BJ (cell line): Measurements from ENCODE around the gene COL23A1. TPM values are rescaled to one million over a fixed set of nuclear protein-coding genes. Genes with fewer than 3 reads are reported as not detected.
"Not testable (repeated sequence)": the region's sequence is repeated elsewhere in the genome, so short reads cannot be mapped to it uniquely, and the experiment has no call there.

ENCODE experiments used
- CTCF ChIA-PET: fragments of 350-600 bp; formaldehyde crosslinking; extraction: SDS; loops from one replicate; lab custom pipeline; 2021; ENCODE audit warnings: antibody characterized with exemption, inconsistent platforms; lab: Yijun Ruan, JAX
- POLR2A ChIA-PET: fragments of 300-600 bp; sonication (Branson Sonifier 250); formaldehyde crosslinking; extraction: SDS; loops from one replicate; lab custom pipeline; 2021; ENCODE audit warnings: antibody characterized with exemption; lab: Charles Lee
- DNase-seq: peaks from one replicate; pipeline ENCODE4 v3.0.0-alpha.2; 2011; ENCODE audit warnings: low read depth
- H3K27me3 ChIP-seq: 2 replicates; pipeline ENCODE4 v1.6.0; 2011; ENCODE audit warnings: low read length; ENCODE audit not compliant: control insufficient read depth, insufficient read depth
- H3K36me3 ChIP-seq: 2 replicates; pipeline ENCODE4 v1.5.1; 2011; ENCODE audit warnings: low read length; ENCODE audit not compliant: control insufficient read depth, insufficient read depth
- H3K4me3 ChIP-seq: 2 replicates; pipeline ENCODE4 v1.5.1; 2011; ENCODE audit warnings: low read depth, mild to moderate bottlenecking, control low read depth, low read length
- CTCF ChIP-seq: IDR thresholded peaks from 2 replicates; pipeline ENCODE4 v1.5.1; 2011; ENCODE audit warnings: low read depth, mild to moderate bottlenecking, control low read depth, inconsistent platforms, low read length, moderate library complexity; ENCODE audit not compliant: insufficient read depth
- polyA plus RNA-seq: library from polyadenylated mRNA; depleted of rRNA; stranded (reverse); fragments of >200 nt; gene quantifications from 2 replicates; pipeline ENCODE4 v1.2.3, GENCODE V29; 2011

Gene COL23A1
- polyA plus RNA-seq, 1 experiment: not detected

DNA sequence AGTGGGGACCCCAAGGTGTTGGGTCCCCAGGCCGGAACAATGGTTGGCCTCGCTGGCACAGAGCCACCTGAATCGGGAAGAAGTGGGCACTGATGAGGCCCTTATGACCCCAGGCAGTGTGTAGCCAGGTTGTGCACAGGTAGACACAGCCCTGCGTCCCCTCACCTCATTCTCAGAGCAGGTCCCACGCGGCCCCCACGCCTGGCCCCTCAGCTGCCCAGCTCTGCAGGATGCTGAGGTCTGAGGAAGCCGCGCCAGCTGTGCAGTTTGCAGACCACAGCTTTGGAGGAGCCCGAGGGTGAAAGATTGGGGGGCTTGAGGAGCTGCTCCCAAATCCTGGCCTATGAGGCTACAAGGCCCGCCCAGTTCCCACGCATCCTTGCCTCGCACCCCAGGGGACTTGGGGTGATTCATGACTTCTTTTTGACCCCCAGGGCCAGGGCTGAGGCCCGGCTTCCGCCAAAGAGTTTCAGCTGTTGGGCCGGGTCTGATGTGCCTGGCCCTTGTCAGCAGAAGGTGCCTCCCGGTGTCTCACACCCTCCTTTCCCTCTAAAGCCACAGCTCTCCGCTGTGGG lies 269.8 kb downstream of the COL23A1 start:
- Histone ChIP-seq H3K36me3 (no peaks in the 10 kb centered on the region), H3K4me3 (no peak overlapping the region), H3K27me3 (no peaks in the 10 kb centered on the region)
- ChIA-PET CTCF (interaction anchor here (1.5 kb wide), 1 partner anchor 41 kb away, joined by 5 read pairs; no protein-coding TSS in a partner anchor), POLR2A (no interaction called here)
- no peak for DNase-seq
- no peak for TF ChIP-seq CTCF

- POLR2A ChIA-PET: no interaction called here
- CTCF ChIA-PET: interaction anchor here (0.8 kb wide), 1 partner anchor 11 kb away, joined by 3 read pairs; no protein-coding TSS in a partner anchor
- DNase-seq: no peak
- no peak for TF ChIP-seq CTCF
- no peaks in the 10 kb centered on the region for H3K36me3 ChIP-seq
- no peak overlapping the region for H3K4me3 ChIP-seq
- H3K27me3 ChIP-seq: no peaks in the 10 kb centered on the region
Measured at GRCh38 chr5:178319541-178320041, 270.6 kb downstream of the COL23A1 start.

DNA sequence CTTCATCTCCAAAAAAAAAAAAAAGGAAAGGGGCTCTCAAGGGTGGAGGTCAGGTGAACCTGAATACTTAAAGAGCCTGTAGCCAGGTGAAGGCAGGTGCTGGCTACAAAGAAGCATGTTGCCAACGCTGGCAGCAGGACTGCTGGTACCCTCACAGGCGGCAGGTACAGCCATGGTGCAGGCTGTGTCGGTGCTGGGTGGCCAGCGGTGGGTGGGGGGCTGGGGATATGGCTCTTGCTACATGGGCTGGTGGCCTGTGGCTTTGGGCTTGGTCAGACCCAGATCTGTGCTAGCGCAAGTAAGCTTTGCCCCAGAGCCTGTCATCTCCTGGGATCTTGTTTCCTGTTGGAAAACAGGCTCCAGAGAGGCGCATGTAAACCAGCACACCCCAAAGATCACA lies 271.3 kb downstream of the COL23A1 start:
- Histone ChIP-seq H3K36me3 (no peaks in the 10 kb centered on the region), H3K27me3 (no peaks in the 10 kb centered on the region), H3K4me3 (no peak overlapping the region)
- POLR2A ChIA-PET: no interaction called here
- no peak for TF ChIP-seq CTCF
- DNase-seq: no peak
- CTCF ChIA-PET: interaction anchor here (0.8 kb wide), 1 partner anchor 11 kb away, joined by 3 read pairs; no protein-coding TSS in a partner anchor

GRCh38 chr5:178318382-178318781 lies 271.8 kb downstream of the COL23A1 start:
- no peak for TF ChIP-seq CTCF
- DNase-seq: no peak
- Histone ChIP-seq H3K4me3 (no peak overlapping the region), H3K27me3 (no peaks in the 10 kb centered on the region), H3K36me3 (no peaks in the 10 kb centered on the region)
- ChIA-PET CTCF (no interaction called here), POLR2A (no interaction called here)

- DNase-seq, CTCF ChIA-PET, H3K36me3 ChIP-seq, POLR2A ChIA-PET, H3K4me3 ChIP-seq, H3K27me3 ChIP-seq: not testable (repeated sequence)
Measured at GRCh38 chr5:178317727-178318126, 272.5 kb downstream of the COL23A1 start.
